ENCODE results near the gene MEPCE.

The MEPCE gene

DNA sequence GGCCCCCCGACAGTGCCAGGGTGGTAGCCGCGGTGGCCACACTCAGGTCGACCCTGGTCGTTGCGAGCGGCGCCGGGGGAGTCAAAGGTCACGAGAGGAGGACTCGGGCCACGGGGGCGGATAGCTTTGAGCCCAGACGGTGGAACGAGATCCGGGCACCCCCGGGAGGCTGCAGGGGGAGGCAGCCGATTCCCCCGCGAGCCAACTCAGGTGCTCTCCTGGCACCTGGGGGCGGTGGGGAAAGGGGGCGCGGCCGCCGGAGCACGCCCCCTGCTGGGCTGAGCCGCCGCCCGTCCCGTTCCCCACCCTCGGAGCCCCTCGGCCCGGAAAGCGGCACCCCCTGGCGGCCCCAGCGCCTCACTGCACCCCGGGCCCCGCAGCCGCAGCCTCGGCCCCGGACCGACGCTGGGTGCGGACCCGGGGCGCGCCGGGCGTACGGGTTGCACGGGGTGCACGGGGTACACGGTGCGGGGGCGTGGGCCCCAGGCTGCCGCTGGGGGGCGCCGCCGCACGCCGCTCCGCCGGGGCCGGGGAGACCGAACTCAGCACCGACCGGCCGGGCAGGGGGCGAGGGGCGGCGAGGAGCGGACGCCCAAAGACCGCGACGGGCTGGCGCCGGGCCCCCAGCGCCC is 53.6 kb downstream of the MEPCE start:
- DNase-seq (ENCODE audit: low read depth in 2 of 2), result peak in 1 of 2 experiments; percentile 32

All from fibroblast of skin of left quadriceps (primary cell).